CD4-positive, alpha-beta T cell treated with Interferon gamma for 1 hour (primary cell): ENCODE data around the gene EXPH5.
"Not testable (repeated sequence)": the region's sequence is repeated elsewhere in the genome, so short reads cannot be mapped to it uniquely, and the experiment has no call there.

Source experiments
- DNase-seq: peaks from one replicate; pipeline ENCODE4 v3.0.0-alpha.2; 2020

EXPH5 gene, protein sequence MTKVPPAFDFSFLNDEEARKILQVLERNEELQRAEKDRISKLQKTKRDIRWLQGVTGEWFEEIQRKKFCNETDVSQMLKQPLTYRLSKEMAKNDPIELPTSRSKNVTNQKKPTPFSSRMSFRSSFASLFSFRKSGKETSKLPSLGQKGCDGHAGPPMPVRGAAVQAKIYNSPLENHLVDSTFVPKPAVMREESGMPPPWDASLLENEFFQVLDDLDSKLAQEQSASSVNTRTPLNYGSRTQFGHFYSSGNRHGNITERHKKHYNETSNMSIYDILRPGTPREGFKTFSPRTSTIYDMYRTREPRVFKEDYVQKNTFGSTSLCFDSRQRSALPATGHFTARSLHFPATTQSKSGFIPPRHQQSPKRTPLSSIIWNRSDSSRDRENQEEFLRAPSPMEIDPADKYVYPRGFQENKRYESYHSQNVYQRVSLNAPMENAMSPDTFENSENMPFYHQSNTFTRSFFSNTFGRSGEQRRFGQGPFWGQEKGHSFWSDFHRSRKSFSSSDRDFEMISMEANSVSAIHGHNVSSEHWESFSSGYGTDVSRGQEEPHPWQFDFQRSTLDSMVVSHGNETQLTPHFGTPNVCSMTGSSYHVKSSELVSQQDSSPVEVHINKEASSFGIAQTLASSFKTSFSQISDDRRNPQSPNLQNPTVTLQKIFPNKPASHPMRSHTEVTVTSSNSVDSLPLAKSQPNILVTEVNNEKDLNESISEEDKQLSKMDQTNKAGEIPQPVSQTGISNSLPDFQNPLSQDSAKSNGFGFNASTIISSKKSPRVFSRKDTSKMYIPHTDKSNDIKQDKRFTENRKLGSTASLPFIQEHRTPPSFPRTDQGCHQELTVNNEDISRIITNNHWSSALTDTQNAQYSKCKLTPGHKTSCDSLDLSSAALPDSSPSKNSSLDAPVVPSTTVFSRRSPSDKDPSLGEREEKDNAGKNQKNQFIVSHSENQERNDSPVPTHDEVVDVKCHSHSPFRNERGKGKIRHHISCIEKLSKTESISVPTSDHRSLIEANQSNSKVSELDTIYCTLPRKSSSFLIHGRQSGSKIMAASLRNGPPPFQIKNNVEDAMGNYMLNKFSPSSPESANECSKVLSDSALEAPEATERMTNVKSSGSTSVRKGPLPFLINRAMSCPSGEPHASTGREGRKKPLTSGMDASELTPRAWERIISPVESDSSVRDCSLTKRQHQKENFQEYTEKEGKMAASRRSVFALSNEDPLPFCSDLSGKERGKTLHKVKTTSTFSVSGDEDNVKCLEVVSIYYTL (N-terminal part only)

GRCh38 chr11:108593214-108593922 lies at the start of gene EXPH5:
Gene EXPH5, minus strand, starts transcription at chr11:108593768. Its CDS starts 232 bp downstream, at chr11:108593536.
- DNase-seq, result peak; percentile 90

DNA sequence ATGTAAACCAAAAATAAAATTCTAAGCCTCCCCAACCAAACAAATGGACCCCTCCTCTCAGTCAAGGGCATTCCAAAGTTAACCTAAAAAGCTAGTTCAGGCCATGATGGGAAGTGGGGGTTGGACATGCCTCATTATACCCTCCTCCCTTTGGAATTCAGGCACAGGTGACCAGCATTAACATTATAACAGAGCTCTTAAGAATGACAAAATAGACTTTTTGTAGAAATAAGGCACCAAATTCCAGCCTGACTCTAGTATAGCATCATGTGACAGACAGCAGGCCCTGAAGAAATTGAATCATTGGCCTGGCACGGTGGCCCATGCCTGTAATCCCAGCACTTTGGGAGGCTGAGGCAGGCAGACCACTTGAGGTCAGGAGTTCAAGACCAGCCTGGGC lies 48.2 kb upstream of the EXPH5 start:
- DNase-seq, result not testable (repeated sequence)

GRCh38 chr11:108639146-108639545 lies 45.6 kb upstream of the EXPH5 start:
- no peak for DNase-seq

DNA sequence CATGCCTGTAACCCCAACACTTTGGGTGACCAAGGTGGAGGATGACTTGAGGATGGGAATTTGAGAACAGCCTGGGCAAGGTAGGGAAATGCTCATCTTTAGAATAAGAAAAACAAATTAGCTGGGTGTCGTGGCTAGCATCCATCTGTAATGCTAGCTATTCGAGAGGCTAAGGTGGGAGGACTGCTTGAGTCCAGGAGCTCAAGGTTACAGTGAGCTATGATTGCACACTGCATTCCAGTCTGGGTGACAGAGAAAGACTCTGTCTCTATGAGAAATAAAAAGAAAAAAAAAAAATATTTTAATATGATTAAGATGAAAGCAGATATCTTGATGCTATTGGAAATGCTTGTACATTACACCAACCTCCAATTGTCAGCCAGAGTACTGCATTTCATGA lies 42.7 kb upstream of the EXPH5 start:
- DNase-seq, result no peak

- DNase-seq, result no peak
These were observed 41.5 kb upstream of the EXPH5 start for GRCh38 chr11:108635106-108635505.

DNA sequence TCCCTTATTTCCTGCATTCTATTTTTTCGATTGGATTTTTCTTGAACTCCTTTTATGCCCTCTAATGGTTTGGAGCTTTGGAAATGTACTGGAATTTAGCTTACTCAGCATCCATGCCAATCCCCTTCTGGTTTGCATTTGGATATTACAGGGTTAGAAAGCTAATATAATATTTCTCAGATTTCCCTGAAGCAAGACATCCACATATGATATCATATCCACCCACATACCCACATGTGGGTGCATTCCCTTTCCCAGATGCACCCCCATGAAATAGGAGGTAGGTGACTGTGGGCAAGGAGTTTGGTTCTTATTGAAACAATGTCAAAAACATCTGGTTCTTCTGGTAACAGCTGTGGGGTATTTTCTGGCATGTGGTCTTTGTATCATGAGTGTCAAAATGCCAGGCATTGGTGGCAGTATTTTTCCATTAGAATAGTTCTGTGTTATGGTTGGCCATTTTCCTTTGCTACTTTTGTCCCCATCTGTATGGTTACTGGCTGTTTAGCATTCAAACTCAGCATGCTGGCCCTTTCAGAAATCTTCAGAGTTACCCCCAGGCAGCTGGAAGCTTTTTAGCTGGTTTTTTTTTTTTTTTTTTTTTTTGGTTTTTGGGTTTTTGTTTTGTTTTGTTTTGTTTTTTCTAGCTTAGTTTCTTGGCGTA lies 38.6 kb upstream of the EXPH5 start:
- no peak for DNase-seq

GRCh38 chr11:108629274-108629673 lies 35.7 kb upstream of the EXPH5 start:
- no peak for DNase-seq

DNA sequence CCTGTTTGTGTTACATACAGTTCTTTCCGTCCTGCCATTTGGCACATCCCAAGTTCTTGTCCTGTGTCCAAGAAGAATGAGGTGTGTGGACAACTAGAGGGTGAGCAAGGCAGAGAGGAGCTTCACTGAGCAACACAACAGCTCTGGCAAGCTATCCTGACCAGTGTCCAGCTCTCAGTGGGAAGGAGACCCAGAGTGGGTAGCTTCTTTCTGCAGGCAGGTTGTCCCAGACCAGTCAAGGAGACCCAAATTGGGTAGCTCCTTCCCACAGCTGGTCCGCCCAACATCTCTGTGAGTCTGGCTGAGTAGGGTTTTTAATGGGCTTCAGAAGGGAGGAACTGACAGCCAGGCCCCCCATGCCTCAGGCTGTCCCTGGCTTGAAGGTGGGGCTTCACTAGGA lies 35.2 kb upstream of the EXPH5 start:
- DNase-seq, result no peak

DNA sequence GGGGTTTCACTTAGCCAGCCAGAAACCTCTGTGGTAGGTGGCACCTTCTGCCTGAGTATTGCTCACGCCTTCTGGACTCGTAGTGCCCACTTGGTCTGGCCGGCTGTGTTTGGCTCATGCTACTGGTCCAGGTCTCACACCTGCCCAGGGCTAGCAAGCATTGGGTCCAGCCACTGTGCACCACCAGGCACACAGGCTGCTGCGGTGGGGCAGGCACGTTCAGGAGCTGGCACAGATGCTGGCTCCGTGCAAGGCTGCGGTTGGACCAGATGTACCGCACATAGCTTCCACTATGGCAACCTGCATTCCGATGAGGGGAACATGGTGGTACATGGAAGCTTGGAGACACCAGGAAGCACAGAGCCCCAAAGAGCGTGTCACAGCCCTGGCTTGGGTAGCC lies 34.8 kb upstream of the EXPH5 start:
- no peak for DNase-seq

DNA sequence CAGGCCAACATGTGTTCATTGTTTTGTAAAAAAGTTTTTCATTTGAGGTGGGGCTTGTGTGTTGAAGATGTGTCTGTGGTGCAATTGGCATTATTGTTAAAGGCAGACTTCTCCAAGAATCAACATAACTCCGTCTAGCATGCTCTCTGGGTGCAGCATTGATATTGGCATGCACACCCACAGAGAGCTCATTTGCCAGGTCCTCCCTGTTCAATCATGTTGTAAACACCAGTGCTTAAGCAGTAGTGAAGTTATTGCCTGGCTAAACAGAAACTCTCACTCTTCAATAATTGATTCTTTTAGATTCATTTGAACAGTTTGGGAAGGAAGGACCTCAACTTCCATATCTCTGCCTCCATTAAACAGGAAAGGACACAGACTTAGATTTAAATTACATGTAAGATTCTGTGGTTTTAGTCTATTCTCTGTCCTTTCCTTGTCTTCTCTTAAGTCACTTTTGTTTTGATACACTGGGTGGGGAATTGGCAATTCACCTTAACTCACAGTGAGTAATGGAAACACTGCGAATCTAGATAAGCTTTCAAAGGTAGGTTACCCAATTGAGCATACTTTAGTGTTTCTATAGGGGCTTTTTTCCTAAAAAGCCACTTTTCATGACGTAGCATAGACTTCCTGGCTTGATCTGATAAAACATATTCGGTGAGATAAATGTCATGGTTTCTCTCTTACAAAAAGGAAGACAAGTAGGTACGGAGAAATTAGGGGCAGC lies 30.8 kb upstream of the EXPH5 start:
- DNase-seq, result no peak

GRCh38 chr11:108622341-108622740 lies 28.8 kb upstream of the EXPH5 start:
- DNase-seq, result no peak

- DNase-seq, result no peak
These were observed 27.6 kb upstream of the EXPH5 start for GRCh38 chr11:108620958-108621772.

DNA sequence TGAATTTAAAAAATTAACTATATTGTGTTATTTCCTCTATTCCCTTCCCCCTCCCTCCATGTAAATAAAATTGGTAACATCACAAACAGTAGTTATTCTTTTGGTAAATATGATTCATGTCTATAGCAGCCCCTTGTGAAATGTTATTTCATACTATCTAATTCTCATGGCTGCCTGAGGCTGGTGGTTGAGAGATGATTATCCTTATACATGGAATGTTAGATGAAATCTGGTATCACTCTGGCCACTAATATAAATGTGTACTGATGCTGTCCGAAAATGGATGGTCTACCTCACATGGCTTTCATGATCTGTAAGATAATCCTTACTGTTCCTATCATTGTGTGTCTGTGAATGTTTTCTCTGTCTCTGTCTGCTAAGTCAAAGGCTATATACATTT lies 25.0 kb upstream of the EXPH5 start:
- DNase-seq, result no peak

DNA sequence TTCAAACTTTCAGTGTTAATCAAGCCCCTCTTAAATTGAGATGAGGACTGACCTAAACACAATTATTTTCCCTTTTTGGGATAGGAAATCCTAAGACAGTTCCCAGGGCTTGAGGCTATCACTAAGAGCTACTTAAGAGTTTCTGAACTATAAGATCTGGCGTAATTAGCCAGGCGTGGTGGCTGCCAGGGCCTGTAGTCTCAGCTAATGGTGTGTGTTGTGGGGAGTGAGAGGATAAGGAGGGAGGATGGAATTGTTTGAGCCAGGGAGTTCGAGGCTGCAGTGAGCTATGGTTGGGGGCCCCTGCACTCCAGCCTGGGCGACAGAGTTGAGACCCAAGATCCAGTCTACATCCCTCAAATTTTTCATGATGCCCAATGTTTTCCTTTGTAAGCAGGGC lies 23.5 kb upstream of the EXPH5 start:
- DNase-seq, result no peak

DNA sequence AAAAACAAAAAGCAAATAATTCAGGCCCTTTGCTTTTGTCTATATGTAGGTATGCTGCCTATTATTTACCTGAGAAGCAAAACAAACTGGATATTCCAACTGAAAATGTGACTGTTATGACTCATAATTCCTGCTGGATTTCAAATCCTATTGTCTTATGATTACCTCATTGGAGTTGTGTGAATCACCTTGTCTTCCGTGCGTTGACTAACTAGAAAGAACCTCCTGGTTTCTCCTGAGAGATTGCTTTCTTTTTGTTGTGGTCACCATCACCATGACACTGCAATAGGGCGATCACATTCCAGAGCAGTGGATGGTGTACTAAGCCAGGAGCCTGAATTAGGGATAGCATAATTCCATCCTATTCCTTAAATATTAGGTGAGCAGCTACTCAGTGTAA lies 23.0 kb upstream of the EXPH5 start:
- no peak for DNase-seq

- no peak for DNase-seq
These were observed 20.5 kb upstream of the EXPH5 start for GRCh38 chr11:108614086-108614485.

DNA sequence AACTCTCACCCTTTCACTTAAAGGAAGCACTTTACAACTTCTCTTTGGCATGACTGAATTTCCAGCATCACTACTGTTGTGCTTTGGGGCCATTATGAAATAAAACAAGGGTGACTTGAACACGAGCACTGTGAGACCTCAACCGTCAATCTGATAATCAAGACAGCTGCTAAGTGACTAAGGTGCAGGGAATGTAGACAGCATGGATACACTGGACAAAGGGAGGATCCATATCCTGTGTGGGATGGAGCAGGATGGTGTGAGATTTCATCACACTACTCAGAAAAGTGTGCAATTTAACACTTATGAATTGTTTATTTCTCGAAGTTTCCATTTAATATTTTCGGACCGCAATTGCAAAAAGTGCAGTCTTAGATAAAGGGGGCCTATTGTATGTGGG lies 16.1 kb upstream of the EXPH5 start:
- no peak for DNase-seq

- no peak for DNase-seq
These were observed 15.0 kb upstream of the EXPH5 start for GRCh38 chr11:108608548-108608947.

- no peak for DNase-seq
These were observed 13.1 kb upstream of the EXPH5 start for GRCh38 chr11:108606495-108607160.

GRCh38 chr11:108606070-108606469 lies 12.5 kb upstream of the EXPH5 start:
- DNase-seq, result no peak
